Subcutaneous abdominal adipose tissue (tissue), 5 donors: ENCODE measurements around the gene TCF20.

ENCODE experiments used
- H3K27ac ChIP-seq: one replicate; pipeline ENCODE4 v1.7.0; 2013; ENCODE audit warnings: low read depth, mild to moderate bottlenecking, inconsistent platforms, low read length, moderate library complexity
- H3K27me3 ChIP-seq, 5 donors: one replicate each; pipeline ENCODE4 v1.7.0; 2013; ENCODE audit warnings: low read length in 5 of 5, inconsistent platforms in 1 of 5; ENCODE audit not compliant: control insufficient read depth in 5 of 5, insufficient read depth in 4 of 5
- H3K36me3 ChIP-seq, 5 donors: one replicate each; pipeline ENCODE4 v1.7.0; 2013; ENCODE audit warnings: low read length in 5 of 5; ENCODE audit not compliant: control insufficient read depth in 5 of 5, insufficient read depth in 5 of 5
- H3K4me1 ChIP-seq, 5 donors: one replicate each; pipeline ENCODE4 v1.7.0; 2013; ENCODE audit warnings: low read length in 5 of 5, mild to moderate bottlenecking in 3 of 5, moderate library complexity in 1 of 5; ENCODE audit not compliant: control insufficient read depth in 5 of 5, insufficient read depth in 5 of 5
- H3K4me3 ChIP-seq, 5 donors: one replicate each; pipeline ENCODE4 v1.7.0; 2013; ENCODE audit warnings: low read length in 5 of 5, low read depth in 1 of 5
- H3K9ac ChIP-seq, 5 donors: one replicate each; pipeline ENCODE4 v1.7.0; 2013; ENCODE audit warnings: low read length in 5 of 5, mild to moderate bottlenecking in 4 of 5, moderate library complexity in 3 of 5
- H3K9me3 ChIP-seq, 5 donors: one replicate each; pipeline ENCODE4 v1.7.0; 2013; ENCODE audit warnings: low read length in 5 of 5; ENCODE audit not compliant: control insufficient read depth in 5 of 5
- donor health status: healthy.
- donor health status: healthy.
- donor health status: healthy.
- donor health status: healthy.
- donor health status: healthy.

Gene TCF20

GRCh38 chr22:42263944-42264343 is 6.5 kb downstream of the TCF20 start:
- no peak overlapping the region for H3K4me3 ChIP-seq

GRCh38 chr22:42262964-42263363 is 7.5 kb downstream of the TCF20 start:
- H3K27ac ChIP-seq = no peak overlapping the region
- no peak overlapping the region for H3K9ac ChIP-seq
- no peaks in the 10 kb centered on the region for H3K27me3 ChIP-seq
- H3K9me3 ChIP-seq = no peaks in the 10 kb centered on the region
- H3K4me3 ChIP-seq = no peak overlapping the region
- H3K4me1 ChIP-seq = peaks cover 0 to 13% (median 9%) of the 10 kb centered on the region in 5 donors
- H3K36me3 ChIP-seq = no peaks in the 10 kb centered on the region

More at GRCh38 chr22:42263944-42264343, 6.5 kb downstream of the TCF20 start:
- H3K27ac ChIP-seq = no peak overlapping the region
- no peak overlapping the region for H3K9ac ChIP-seq
- no peaks in the 10 kb centered on the region for H3K27me3 ChIP-seq
- H3K4me1 ChIP-seq = peaks cover 0 to 15% (median 8%) of the 10 kb centered on the region in 5 donors
- H3K36me3 ChIP-seq = no peaks in the 10 kb centered on the region
- no peaks in the 10 kb centered on the region for H3K9me3 ChIP-seq

GRCh38 chr22:42261296-42261695 is 9.2 kb downstream of the TCF20 start:
- H3K4me3 ChIP-seq = no peak overlapping the region
- H3K4me1 ChIP-seq = peaks cover 0 to 18% (median 11%) of the 10 kb centered on the region in 5 donors
- H3K27me3 ChIP-seq = no peaks in the 10 kb centered on the region
- H3K27ac ChIP-seq = no peak overlapping the region
- no peak overlapping the region for H3K9ac ChIP-seq
- no peaks in the 10 kb centered on the region for H3K9me3 ChIP-seq
- no peaks in the 10 kb centered on the region for H3K36me3 ChIP-seq

- no peak overlapping the region for H3K4me3 ChIP-seq
- no peaks in the 10 kb centered on the region for H3K27me3 ChIP-seq
- no peaks in the 10 kb centered on the region for H3K9me3 ChIP-seq
- no peak overlapping the region for H3K9ac ChIP-seq
- no peaks in the 10 kb centered on the region for H3K36me3 ChIP-seq
- peaks cover 0 to 23% (median 16%) of the 10 kb centered on the region in 5 donors for H3K4me1 ChIP-seq
- H3K27ac ChIP-seq = no peak overlapping the region
Observed at GRCh38 chr22:42258126-42258525, 12.3 kb downstream of the TCF20 start.

- Histone ChIP-seq H3K4me1 (peaks cover 0 to 23% (median 16%) of the 10 kb centered on the region in 5 donors), H3K27me3 (no peaks in the 10 kb centered on the region), H3K27ac (no peak overlapping the region), H3K9ac (no peak overlapping the region), H3K9me3 (no peaks in the 10 kb centered on the region), H3K36me3 (no peaks in the 10 kb centered on the region), H3K4me3 (no peak overlapping the region)
Observed at GRCh38 chr22:42257386-42257785, 13.1 kb downstream of the TCF20 start.

GRCh38 chr22:42256930-42257329 is 13.5 kb downstream of the TCF20 start:
- Histone ChIP-seq H3K4me3 (no peak overlapping the region), H3K9me3 (no peaks in the 10 kb centered on the region), H3K36me3 (no peaks in the 10 kb centered on the region), H3K4me1 (peaks cover 0 to 23% (median 16%) of the 10 kb centered on the region in 5 donors), H3K9ac (no peak overlapping the region), H3K27ac (no peak overlapping the region), H3K27me3 (no peaks in the 10 kb centered on the region)

- Histone ChIP-seq H3K36me3 (no peaks in the 10 kb centered on the region), H3K4me3 (no peak overlapping the region), H3K27ac (no peak overlapping the region), H3K4me1 (peaks cover 0 to 21% (median 16%) of the 10 kb centered on the region in 5 donors), H3K9me3 (no peaks in the 10 kb centered on the region), H3K9ac (no peak overlapping the region), H3K27me3 (no peaks in the 10 kb centered on the region)
Observed at GRCh38 chr22:42256220-42256619, 14.2 kb downstream of the TCF20 start.

GRCh38 chr22:42249831-42250230 is 20.6 kb downstream of the TCF20 start:
- no peak overlapping the region for H3K9ac ChIP-seq
- H3K4me1 ChIP-seq = peaks cover 0 to 3% (median 0%) of the 10 kb centered on the region in 5 donors
- H3K27ac ChIP-seq = no peak overlapping the region
- no peaks in the 10 kb centered on the region for H3K36me3 ChIP-seq
- H3K27me3 ChIP-seq = no peaks in the 10 kb centered on the region
- no peaks in the 10 kb centered on the region for H3K9me3 ChIP-seq
- H3K4me3 ChIP-seq = no peak overlapping the region

GRCh38 chr22:42248995-42249394 is 21.5 kb downstream of the TCF20 start:
- Histone ChIP-seq H3K36me3 (no peaks in the 10 kb centered on the region), H3K4me1 (peaks cover 0 to under 1% (median 0%) of the 10 kb centered on the region in 5 donors), H3K27me3 (no peaks in the 10 kb centered on the region), H3K4me3 (no peak overlapping the region), H3K9me3 (no peaks in the 10 kb centered on the region), H3K9ac (no peak overlapping the region), H3K27ac (no peak overlapping the region)

- Histone ChIP-seq H3K4me3 (no peak overlapping the region), H3K4me1 (no peaks in the 10 kb centered on the region), H3K27ac (no peak overlapping the region), H3K9ac (no peak overlapping the region), H3K27me3 (no peaks in the 10 kb centered on the region), H3K36me3 (no peaks in the 10 kb centered on the region), H3K9me3 (no peaks in the 10 kb centered on the region)
Observed at GRCh38 chr22:42247596-42247995, 22.9 kb downstream of the TCF20 start.

GRCh38 chr22:42243802-42244060 is 26.7 kb downstream of the TCF20 start:
- no peaks in the 10 kb centered on the region for H3K36me3 ChIP-seq
- no peaks in the 10 kb centered on the region for H3K27me3 ChIP-seq
- H3K4me1 ChIP-seq = no peaks in the 10 kb centered on the region
- H3K4me3 ChIP-seq = no peak overlapping the region
- H3K9ac ChIP-seq = no peak overlapping the region
- H3K9me3 ChIP-seq = no peaks in the 10 kb centered on the region
- no peak overlapping the region for H3K27ac ChIP-seq
